Cardiac fibroblast (primary cell): Measurements from ENCODE around the gene TMTC2.
A peak's percentile ranks its signal among the peaks of the same experiment; 100 is the strongest.

ENCODE experiments used
- DNase-seq, 2 donors: peaks; one replicate each; pipeline versions ENCODE4 v3.0.0 to v3.0.0-alpha.2; 2010; ENCODE audit warnings: low read depth in 2 of 2
- H3K4me3 ChIP-seq, 2 donors: replicated peaks in 1 of 2; 1 replicate in 1 of 2; 2 replicates in 1 of 2; pipeline ENCODE4 v1.5.1; 2011; ENCODE audit warnings: low read depth in 2 of 2, low read length in 2 of 2, mild to moderate bottlenecking in 2 of 2, moderate library complexity in 1 of 2
- TF ChIP-seq, protein P1 (sequence below): IDR thresholded peaks from one replicate; pipeline ENCODE4 v1.5.1; 2011; ENCODE audit warnings: low read depth, mild to moderate bottlenecking, low read length, inconsistent platforms

TMTC2 gene

DNA sequence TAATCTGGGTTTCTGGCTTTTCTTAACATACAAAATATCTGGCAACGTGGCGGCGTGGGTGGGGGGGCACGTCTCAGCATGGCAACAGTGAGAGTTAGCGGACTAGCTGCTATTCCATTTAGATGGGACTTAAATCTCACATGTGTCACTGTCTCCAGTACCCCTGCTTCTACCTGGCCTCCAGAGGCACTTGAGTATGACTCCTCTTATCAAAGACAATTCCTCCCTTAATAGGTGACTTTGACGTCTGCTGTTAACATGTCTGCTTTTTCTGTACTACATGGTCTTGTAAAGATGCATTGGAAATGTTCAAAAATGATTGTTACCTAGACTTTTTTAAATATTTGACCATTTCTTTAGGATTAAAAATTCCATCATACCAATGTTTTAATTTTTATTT, 456.2 kb downstream of the TMTC2 start:
- no peak overlapping the region for H3K4me3 ChIP-seq
- TF ChIP-seq, protein P1, sequence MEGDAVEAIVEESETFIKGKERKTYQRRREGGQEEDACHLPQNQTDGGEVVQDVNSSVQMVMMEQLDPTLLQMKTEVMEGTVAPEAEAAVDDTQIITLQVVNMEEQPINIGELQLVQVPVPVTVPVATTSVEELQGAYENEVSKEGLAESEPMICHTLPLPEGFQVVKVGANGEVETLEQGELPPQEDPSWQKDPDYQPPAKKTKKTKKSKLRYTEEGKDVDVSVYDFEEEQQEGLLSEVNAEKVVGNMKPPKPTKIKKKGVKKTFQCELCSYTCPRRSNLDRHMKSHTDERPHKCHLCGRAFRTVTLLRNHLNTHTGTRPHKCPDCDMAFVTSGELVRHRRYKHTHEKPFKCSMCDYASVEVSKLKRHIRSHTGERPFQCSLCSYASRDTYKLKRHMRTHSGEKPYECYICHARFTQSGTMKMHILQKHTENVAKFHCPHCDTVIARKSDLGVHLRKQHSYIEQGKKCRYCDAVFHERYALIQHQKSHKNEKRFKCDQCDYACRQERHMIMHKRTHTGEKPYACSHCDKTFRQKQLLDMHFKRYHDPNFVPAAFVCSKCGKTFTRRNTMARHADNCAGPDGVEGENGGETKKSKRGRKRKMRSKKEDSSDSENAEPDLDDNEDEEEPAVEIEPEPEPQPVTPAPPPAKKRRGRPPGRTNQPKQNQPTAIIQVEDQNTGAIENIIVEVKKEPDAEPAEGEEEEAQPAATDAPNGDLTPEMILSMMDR = no peak
- no peak for DNase-seq

DNA sequence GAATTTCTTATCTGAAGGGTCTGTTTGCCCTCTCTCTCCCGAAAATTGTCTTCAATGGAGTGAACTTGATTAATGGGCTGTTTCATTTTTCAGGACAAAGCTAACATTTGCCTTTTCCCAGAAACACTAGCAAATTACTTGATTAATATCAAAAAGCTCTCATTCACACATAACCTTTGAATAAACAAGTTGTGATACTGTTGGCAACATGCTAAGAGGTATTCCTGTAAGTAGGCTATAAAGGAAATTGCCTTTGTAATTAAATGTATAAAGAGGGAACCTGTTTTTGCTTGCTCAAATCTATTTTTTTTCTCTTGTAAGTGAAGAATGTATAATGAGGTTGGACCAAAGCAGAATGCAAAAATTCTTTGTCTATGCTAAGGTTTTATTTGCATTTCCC, 457.2 kb downstream of the TMTC2 start:
- H3K4me3 ChIP-seq = no peak overlapping the region
- DNase-seq = no peak
- TF ChIP-seq, protein P1 = no peak

DNA sequence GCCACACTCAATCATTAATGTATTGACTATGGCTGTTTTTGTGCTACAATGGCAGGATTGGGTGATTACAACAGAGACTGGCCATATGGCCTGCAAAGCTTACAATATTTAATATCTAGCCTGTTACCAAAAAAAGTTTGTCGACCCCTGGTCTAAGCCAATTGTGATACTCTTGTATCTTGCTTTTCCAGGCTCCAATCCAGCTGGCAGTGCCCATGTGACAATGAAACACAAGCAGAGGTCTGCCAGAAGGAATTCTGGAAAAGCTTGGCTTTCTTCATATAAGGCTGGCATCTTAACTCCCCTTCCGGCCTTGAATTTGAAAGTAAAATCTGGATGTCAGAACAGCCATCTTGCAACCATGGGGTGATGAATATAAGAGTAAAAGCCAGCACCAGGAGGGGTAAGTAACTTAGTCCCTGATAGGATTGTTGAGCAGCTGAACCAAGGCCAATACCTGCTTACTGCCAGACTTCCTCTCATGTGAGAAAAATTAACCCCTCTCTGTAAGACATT, 458.7 kb downstream of the TMTC2 start:
- TF ChIP-seq, protein P1 = no peak
- H3K4me3 ChIP-seq = no peak overlapping the region
- DNase-seq = peak in 1 of 2 donors; percentile 30

DNA sequence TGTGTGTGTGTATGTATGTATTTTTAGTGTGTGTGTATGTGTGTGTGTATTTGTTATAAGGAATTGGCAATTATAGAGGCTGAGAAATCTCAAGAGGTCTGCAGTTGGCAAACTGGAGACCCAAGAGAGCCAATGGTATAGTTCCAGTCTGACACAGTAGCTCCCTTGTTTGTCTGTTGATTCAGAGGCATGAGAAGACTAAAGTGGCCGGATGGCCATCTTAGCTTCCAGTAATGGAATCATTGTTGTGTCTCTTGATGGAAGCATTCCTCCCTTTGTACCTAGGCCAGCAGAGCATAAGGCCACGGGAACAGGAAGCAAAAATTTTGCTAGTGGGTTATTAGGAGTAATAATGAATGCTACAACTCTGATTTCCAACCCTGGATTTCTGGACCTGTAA, 460.6 kb downstream of the TMTC2 start:
- no peak for DNase-seq
- TF ChIP-seq, protein P1 = no peak

DNA sequence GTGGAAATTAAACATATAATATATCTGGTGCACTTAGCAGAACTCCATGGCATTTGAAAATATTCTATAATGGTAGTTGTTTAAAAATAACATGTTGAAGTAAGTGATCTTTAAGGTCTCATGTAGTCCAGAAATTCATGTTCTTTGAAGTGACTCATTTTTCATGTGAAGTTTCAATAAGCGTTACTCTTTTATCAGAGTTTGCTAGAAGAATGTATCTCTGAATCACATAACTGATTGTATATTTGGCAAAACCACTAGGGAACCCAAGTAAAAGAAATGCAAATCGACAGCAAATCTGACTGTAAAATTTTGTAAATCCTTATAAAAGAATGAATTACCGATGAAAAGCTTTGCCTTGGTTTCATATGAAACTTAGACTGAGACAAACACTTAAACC, 463.3 kb downstream of the TMTC2 start:
- TF ChIP-seq, protein P1 = no peak
- no peak for DNase-seq
- H3K4me3 ChIP-seq = no peak overlapping the region

More for the DNA sequence above, 460.6 kb downstream of the TMTC2 start:
- no peak overlapping the region for H3K4me3 ChIP-seq

DNA sequence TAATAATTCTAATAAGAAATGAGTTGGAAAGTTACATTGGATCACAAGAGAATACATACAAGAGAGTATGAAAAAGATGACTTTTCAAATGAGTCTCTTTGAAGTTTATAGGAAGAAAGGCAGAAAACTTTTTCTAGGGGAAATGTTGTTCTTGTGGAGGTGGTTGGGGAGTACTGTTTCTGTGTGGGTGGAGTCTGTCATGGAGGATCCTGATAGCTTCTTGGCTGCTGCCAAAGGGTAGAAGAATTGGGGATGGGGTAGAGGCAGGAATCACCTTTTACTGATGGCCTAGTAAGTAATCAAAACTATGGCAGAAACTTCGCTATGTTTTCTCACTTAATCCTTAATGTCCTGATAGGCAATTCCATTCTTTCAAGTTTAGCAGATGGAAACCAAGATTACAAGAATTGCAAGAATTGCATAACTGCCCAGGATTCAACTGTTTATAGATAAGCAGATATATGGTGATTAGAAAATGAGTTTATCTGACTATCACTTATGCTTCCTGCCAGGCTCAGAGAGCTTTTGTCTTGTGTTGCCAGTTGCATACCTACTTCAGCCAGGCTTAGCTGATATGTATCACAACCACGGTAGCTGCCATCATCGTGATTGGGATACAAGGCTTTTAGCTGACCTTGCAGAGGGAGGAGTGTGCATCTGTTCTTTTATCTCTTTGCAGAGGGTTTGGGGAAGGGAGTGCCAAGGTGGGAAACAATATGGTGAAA, 463.9 kb downstream of the TMTC2 start:
- no peak overlapping the region for H3K4me3 ChIP-seq
- DNase-seq = no peak
- TF ChIP-seq, protein P1 = no peak
